ENCODE measurements around the gene ZBTB43. TPM values are rescaled to one million over a fixed set of nuclear protein-coding genes. Genes with fewer than 3 reads are reported as not detected.
"Not testable (repeated sequence)": the region's sequence is repeated elsewhere in the genome, so short reads cannot be mapped to it uniquely, and the experiment has no call there.

The ZBTB43 gene
- total RNA-seq, 4 donors from 2014 or later = 21.2 to 46.1 (median 32.2) TPM

DNA sequence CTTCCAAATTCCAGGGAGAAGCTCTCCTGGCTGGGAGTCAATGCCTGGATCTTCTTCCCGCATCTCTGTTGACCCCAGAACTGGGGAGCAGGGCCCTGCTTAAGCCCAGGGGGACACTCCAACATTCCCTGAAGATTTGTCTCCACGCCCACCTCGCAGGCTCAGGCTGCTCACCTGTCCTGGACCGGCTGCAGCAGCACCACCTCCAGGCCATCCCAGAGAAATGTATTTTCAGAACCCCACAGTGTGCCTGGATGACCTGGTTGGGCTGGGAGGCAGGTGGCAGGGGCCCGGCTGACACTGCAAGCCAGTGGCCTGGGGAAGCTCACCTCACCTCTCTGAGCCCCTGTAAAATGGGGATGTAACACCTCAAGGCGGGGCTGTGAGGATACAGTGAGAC, 27.1 kb upstream of the ZBTB43 start:
- no peak for TF ChIP-seq POLR2AphosphoS5 (IDR thresholded peaks at IDR 0.05)
- no peak for TF ChIP-seq POLR2A (IDR thresholded peaks at IDR 0.05)
- no peak for TF ChIP-seq CTCF (IDR thresholded peaks at IDR 0.05)
- no peak for TF ChIP-seq EP300 (IDR thresholded peaks at IDR 0.05)
- Histone ChIP-seq H3K4me3 (no peak overlapping the region), H3K36me3 (no peaks in the 10 kb centered on the region), H3K27ac (no peak overlapping the region), H3K9me3 (no peaks in the 10 kb centered on the region), H3K4me1 (peaks cover 7% of the 10 kb centered on the region), H3K27me3 (peaks cover 21% of the 10 kb centered on the region)
- 15% methylated on average over 5 of the region's 6 CpGs for WGBS
- DNase-seq (ENCODE audit: low spot score in 2 of 2) = no peak

GRCh38 chr9:126778141-126778540, 26.7 kb upstream of the ZBTB43 start:
- TF ChIP-seq POLR2AphosphoS5 (IDR thresholded peaks at IDR 0.05) (no peak), EP300 (IDR thresholded peaks at IDR 0.05) (no peak), POLR2A (IDR thresholded peaks at IDR 0.05) (no peak)
- H3K27ac ChIP-seq = no peak overlapping the region
- no peaks in the 10 kb centered on the region for H3K9me3 ChIP-seq
- peaks cover 21% of the 10 kb centered on the region for H3K27me3 ChIP-seq
- no peak overlapping the region for H3K4me3 ChIP-seq
- DNase-seq (ENCODE audit: low spot score in 2 of 2) = no peak
- 66% methylated on average over 8 of the region's 8 CpGs for WGBS
- no peaks in the 10 kb centered on the region for H3K36me3 ChIP-seq
- peaks cover 7% of the 10 kb centered on the region for H3K4me1 ChIP-seq

- DNase-seq (ENCODE audit: low spot score in 2 of 2); H3K4me1 ChIP-seq; H3K27ac ChIP-seq; H3K4me3 ChIP-seq; H3K36me3 ChIP-seq; H3K9me3 ChIP-seq: not testable (repeated sequence)
- 84% methylated on average over 5 of the region's 5 CpGs for WGBS
- peaks cover 21% of the 10 kb centered on the region for H3K27me3 ChIP-seq
Observed at GRCh38 chr9:126778696-126779095, 26.1 kb upstream of the ZBTB43 start.

DNA sequence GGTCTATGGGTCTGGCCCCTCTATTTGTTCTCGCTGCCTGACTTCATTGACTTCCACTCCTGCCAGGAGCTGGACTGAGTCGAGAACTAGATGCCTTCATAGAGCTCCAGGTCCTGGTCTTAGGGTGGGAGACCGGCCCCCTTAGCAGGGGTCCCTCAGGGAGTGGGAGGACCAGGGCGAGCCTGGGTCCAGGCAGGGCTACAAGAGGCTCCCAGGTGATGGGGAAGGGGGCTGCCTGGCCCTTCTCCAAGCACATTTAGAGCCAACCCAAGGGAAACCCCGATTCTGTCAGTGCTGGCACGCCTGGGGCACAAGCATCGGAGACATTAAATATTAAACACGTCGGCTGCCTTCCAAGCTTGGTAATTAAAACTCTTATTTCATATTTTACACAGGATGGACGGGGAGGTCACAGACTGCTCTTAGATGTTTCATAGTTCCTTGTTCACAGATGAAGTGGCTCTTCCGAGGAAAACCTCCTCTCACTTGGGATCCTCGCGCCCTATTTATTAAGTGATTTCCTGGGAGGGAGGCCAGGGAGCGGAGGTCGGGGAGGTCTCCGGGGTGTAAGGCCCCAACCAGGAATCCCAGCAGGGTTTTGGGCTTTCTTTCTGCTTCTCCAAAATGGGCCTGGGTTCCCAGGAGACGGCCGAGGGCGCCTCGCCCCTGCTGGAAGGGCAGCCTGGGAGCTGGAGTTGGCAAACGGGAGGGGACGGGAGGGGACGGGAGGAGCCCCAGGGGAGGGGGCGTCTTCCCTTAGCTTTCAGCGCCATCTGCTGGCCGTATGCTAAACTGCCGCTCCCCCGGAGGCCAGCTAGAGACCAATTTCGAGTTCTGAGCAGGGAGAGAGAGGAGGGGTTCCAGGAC, 23.4 kb upstream of the ZBTB43 start:
- DNase-seq (ENCODE audit: low spot score in 2 of 2) = peak; percentile 88 to 91
- H3K27me3 ChIP-seq = peaks cover 23% of the 10 kb centered on the region
- H3K9me3 ChIP-seq = no peaks in the 10 kb centered on the region
- TF ChIP-seq POLR2AphosphoS5 (IDR thresholded peaks at IDR 0.05) = no peak
- peak; percentile 89 to 90 for TF ChIP-seq CTCF (IDR thresholded peaks at IDR 0.05)
- 22% methylated on average over 17 of the region's 29 CpGs for WGBS
- H3K36me3 ChIP-seq = no peaks in the 10 kb centered on the region
- peak overlapping the region; percentile 33 for H3K4me3 ChIP-seq
- no peak overlapping the region for H3K27ac ChIP-seq
- H3K4me1 ChIP-seq = peaks cover 7% of the 10 kb centered on the region

- 67% methylated on average over 1 of the region's 4 CpGs for WGBS
- no peak for DNase-seq (ENCODE audit: low spot score in 2 of 2)
- H3K9me3 ChIP-seq = no peaks in the 10 kb centered on the region
- peaks cover 23% of the 10 kb centered on the region for H3K27me3 ChIP-seq
- TF ChIP-seq EP300 (IDR thresholded peaks at IDR 0.05) = no peak
- TF ChIP-seq POLR2AphosphoS5 (IDR thresholded peaks at IDR 0.05) = no peak
- TF ChIP-seq CTCF (IDR thresholded peaks at IDR 0.05) = no peak
- no peak for TF ChIP-seq POLR2A (IDR thresholded peaks at IDR 0.05)
- no peak overlapping the region for H3K27ac ChIP-seq
- H3K36me3 ChIP-seq = no peaks in the 10 kb centered on the region
- peaks cover 7% of the 10 kb centered on the region for H3K4me1 ChIP-seq
- H3K4me3 ChIP-seq = peak overlapping the region; percentile 33
Observed at GRCh38 chr9:126782053-126782388, 22.8 kb upstream of the ZBTB43 start.

- TF ChIP-seq EP300 (IDR thresholded peaks at IDR 0.05) (no peak), POLR2AphosphoS5 (IDR thresholded peaks at IDR 0.05) (no peak), POLR2A (IDR thresholded peaks at IDR 0.05) (no peak), CTCF (IDR thresholded peaks at IDR 0.05) (no peak)
- Histone ChIP-seq H3K4me3 (no peak overlapping the region), H3K36me3 (no peaks in the 10 kb centered on the region), H3K4me1 (peaks cover 20% of the 10 kb centered on the region), H3K27me3 (peaks cover 15% of the 10 kb centered on the region), H3K9me3 (no peaks in the 10 kb centered on the region), H3K27ac (no peak overlapping the region)
- WGBS = 63% methylated on average over 1 of the region's 1 CpG
- DNase-seq (ENCODE audit: low spot score in 2 of 2) = no peak
Observed at GRCh38 chr9:126783949-126784348, 20.9 kb upstream of the ZBTB43 start.
